SU-DHL-6 (cell line): ENCODE data around the gene CHRD.

ENCODE experiments used
- EZH2phosphoT487 ChIP-seq: fragments of 200-600 bp; sonication (generic), shearing (Covaris generic); conservative IDR thresholded peaks from 2 replicates; pipeline ENCODE4 v1.6.1; 2018; ENCODE audit warnings: mild to moderate bottlenecking, antibody characterized with exemption, low read length, moderate library complexity, mixed read lengths
- TF ChIP-seq, protein P1 (sequence below): fragments of 200-600 bp; sonication (generic); IDR thresholded peaks from one replicate; pipeline ENCODE4 v1.5.1; 2017; ENCODE audit warnings: antibody characterized with exemption, mild to moderate bottlenecking, low read length, moderate library complexity; ENCODE audit not compliant: insufficient read depth, poor library complexity, severe bottlenecking

DNA sequence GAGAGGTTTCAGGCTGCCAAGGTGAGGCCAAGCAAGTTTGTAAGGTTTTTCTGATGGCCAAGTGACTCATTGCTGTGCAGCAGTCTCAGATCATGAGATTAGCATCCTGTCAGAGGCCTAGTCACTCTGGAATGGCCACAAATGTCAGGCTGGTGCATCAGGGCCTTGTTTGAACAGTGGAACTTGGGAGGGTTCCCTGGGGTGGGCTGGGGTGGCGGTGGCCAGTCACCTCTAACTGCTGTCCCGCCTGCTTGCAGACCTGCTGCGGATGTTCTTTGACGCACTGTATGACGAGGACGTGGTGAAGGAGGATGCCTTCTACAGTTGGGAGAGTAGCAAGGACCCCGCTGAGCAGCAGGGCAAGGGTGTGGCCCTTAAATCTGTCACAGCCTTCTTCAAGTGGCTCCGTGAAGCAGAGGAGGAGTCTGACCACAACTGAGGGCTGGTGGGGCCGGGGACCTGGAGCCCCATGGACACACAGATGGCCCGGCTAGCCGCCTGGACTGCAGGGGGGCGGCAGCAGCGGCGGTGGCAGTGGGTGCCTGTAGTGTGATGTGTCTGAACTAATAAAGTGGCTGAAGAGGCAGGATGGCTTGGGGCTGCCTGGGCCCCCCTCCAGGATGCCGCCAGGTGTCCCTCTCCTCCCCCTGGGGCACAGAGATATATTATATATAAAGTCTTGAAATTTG lies 45.2 kb upstream of the CHRD start:
- TF ChIP-seq, protein P1, sequence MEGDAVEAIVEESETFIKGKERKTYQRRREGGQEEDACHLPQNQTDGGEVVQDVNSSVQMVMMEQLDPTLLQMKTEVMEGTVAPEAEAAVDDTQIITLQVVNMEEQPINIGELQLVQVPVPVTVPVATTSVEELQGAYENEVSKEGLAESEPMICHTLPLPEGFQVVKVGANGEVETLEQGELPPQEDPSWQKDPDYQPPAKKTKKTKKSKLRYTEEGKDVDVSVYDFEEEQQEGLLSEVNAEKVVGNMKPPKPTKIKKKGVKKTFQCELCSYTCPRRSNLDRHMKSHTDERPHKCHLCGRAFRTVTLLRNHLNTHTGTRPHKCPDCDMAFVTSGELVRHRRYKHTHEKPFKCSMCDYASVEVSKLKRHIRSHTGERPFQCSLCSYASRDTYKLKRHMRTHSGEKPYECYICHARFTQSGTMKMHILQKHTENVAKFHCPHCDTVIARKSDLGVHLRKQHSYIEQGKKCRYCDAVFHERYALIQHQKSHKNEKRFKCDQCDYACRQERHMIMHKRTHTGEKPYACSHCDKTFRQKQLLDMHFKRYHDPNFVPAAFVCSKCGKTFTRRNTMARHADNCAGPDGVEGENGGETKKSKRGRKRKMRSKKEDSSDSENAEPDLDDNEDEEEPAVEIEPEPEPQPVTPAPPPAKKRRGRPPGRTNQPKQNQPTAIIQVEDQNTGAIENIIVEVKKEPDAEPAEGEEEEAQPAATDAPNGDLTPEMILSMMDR: no peak
- TF ChIP-seq EZH2phosphoT487: no peak
